GM21825 (cell line): ENCODE measurements around the gene ZBP1.
"Not testable (repeated sequence)": the region's sequence is repeated elsewhere in the genome, so short reads cannot be mapped to it uniquely, and the experiment has no call there.

Experiments
- ATAC-seq: cut with Tn5 transposase; IDR thresholded peaks from one replicate; pipeline ENCODE4 v1.9.1; 2021; ENCODE audit warnings: mild to moderate bottlenecking, moderate library complexity; ENCODE audit not compliant: unreplicated experiment

Gene ZBP1

DNA sequence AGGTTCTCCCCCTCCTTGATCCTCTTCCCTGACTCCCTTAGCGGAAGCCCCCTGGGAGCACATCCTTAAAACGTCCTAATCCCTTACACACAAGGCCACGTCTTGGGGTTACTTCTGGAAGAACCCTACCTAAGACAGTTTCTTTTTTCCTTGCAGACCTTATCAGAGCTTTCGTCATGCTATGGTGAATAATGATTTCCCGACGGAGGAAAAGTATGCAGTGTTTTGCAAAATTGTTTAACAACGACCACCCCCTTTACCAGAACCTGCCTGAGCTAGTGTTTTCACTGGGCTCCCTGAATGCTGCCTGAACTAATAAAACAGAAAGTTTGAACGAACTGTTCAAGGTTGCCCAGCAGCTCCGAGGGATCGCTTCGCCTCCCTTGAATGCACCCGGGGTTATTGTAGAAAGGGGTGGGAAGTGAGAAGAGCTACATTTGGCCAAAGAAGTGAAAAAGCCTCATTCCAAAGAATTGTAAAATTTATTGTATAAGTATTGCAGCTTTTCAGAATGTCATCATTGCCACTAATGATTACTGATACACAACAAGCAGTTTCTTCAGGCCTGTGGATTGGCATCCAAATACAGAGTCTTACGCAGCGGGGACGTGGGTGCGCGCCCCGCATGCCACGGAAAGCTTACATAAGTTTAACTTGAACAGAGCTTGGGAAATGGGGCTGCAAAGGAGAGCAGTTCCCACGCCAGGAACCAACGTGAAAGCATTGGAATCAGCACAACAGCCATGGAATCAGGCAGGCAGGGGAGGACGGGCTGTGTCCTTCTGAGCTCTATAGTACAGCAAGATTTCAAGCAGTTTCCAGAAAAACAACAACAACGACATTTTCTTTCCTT, 27.9 kb upstream of the ZBP1 start:
- ATAC-seq = no peak

DNA sequence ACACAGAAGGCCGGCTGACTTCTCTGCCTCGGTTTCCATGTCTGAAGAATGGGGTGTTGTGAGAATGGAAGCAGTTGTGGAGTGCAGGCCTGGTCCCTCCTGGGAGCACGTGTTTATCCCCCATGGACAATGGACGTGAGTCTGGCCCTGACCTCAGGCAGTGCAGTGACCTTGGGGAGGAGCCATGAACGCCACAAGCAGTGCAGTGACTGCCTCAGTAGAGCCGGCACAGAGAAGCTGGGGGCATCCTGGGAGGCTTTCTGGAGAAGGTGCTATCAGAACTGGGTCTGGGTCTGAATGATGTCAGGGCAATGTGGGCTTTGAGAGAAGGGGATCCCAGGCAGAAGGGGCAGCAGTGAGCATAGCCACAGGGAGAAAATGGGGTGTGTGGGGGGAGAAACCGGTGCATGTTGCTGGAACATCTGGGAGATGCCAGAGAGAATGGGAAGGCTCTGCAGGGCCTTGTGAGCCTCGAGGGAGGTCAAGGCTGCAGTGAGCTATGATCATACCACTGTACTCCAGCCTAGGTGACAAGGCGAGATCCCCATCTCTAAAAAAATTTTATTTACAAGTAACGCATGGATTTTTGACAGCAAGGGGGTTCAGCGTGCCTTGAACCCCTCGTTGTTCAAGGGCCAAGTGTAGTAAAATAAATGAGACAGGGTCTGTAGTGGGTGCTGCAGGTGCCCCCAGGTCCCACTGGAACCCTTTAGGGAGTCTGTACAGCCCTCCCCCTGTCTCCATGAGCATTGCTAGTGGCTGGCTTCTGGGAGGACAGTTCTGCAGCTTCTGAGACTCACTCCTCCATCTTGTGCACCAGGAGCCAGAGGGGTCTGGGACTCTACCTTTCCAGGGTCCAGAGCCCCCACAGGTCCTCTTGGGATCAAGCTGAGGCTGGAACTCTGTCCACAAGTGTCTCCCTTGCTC, 27.0 kb upstream of the ZBP1 start:
- no peak for ATAC-seq

DNA sequence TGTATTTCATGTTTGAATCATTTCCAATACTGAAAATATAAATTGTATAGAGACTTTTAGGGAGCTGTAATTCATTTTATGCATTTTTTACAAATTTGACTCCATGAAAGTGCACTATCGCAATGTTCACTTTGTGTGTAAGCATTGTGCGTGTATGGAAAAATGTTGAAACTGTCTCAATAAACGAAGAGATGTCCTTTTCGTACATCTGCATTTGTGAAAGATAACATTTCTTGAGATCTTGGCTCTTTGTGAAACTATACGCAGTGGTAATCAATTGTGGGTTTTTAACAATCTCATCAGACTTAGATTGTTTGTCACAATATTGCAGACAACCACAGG, 18.6 kb upstream of the ZBP1 start:
- no peak for ATAC-seq

DNA sequence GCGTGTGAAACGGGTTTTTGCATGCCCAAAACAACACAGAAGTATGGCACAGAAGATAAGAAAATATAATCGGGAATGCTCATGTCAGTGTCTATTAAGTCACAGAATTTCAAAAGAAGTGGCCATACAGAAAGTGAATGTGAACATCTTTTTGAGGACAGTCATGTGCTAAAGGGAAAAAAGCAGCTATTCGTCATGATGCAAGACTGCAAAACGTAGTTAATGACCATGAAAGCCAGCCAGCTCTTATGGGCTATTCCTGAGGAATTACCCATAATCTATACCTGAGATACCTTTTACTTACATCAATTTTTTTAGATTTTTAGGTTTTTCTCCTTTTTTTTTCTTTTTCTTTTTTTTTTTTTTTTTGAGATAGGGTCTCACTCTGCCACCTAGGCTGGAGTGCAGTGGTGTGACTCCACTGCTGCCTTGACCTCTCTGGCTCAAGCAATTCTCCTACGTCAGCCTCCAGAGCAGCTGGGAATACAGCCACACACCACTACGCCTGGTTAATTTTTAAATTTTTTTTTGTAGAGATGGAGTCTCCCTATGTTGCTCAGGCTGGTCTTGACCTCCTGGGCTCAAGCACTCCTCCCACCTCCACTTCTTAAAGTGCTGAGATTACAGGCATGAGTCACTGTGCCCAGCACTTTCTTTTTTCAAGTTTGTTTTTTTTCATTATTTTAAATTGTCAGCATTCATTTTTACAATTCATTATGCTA, 18.1 kb upstream of the ZBP1 start:
- no peak for ATAC-seq

DNA sequence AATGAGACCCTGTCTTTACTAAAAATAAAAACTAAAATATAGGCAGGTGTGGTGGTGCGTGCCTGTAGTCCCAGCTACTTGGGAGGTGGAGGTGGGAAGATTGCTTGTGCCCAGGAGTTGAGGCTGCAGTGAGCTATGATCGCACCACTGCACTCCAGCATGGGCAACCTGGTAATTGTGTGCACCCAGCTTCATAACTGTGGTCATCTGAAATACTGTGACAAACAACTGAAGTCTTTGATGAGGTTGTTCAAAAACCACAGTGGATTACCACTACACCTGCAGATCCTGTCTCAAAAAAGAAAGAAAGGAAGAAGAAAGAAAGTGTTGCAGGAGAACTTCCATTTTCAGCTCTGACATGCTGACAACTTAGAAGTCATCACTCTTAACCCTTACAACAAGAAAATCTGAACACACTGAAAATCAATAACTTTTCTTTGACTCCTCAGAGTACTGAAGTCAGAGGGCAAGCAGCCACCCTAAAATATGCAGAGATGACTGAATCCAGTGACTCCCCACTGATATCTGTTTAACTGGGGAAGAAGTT, 13.8 kb upstream of the ZBP1 start:
- ATAC-seq = no peak

DNA sequence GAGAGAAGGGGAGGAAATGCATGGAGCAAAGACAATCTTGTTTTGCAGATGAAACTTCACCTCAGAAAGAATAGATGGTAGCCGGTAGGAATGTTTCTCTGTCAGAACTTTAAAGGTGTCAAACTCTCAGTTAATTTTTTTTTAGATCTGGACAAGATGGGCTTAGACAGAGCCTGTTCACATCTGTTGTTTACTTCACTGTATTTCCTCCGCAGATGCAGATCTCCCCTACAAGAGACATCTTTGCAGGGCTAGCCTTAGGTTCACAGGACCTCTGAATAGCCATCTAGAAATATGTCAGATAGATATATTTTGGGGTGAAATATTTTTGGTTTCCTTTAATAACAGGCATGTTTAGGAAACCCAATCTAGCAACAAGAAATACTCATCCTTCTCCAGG, 12.1 kb upstream of the ZBP1 start:
- no peak for ATAC-seq

DNA sequence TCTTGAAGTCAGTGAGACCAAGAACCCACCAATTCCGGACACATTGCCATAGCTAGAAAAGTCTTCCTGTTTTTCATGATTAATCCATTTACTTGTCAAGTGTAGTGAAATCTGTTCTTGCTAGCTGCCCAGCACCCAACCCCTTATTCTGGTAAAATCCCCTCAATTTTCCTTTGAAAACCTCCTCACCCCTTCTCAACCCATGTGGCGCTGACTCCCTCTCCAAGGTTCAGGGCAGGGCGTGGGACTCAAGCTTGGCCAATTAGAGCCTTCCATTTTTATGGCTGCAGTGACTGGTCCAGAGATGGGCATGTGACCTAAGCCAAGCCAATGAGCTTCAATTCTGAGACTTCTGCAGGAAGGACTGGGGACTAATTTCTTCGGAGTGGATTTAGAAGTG, 9.8 kb upstream of the ZBP1 start:
- no peak for ATAC-seq

DNA sequence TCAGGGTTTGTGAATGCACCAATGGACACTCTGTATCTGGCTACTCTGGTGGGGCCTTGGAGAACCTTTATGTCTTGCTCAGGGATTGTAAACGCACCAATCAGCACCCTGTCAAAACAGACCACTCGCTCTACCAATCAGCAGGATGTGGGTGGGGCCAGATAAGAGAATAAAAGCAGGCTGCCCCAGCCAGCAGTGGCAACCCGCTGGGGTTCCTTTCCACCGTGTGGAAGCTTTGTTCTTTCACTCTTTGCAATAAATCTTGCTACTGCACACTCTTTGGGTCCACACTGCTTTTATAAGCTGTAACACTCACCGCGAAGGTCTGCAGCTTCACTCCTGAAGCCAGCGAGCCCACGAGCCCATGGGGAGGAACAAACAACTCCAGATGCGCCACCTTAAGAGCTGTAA, 9.3 kb upstream of the ZBP1 start:
- not testable (repeated sequence) for ATAC-seq

DNA sequence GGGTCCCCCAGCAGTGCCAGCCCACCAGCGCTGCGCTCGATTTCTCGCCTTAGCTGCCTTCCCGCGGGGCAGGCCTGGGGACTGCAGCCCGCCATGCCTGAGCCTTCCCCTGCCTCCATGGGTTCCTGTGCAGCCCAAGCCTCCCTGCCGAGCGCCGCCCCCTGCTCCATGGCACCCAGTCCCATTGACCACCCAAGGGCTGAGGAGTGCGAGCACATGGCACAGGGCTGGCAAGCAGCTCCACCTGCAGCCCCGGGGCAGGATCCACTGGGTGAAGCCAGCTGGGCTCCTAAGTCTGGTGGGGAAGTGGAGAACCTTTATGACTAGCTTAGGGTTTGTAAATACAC, 8.7 kb upstream of the ZBP1 start:
- not testable (repeated sequence) for ATAC-seq

DNA sequence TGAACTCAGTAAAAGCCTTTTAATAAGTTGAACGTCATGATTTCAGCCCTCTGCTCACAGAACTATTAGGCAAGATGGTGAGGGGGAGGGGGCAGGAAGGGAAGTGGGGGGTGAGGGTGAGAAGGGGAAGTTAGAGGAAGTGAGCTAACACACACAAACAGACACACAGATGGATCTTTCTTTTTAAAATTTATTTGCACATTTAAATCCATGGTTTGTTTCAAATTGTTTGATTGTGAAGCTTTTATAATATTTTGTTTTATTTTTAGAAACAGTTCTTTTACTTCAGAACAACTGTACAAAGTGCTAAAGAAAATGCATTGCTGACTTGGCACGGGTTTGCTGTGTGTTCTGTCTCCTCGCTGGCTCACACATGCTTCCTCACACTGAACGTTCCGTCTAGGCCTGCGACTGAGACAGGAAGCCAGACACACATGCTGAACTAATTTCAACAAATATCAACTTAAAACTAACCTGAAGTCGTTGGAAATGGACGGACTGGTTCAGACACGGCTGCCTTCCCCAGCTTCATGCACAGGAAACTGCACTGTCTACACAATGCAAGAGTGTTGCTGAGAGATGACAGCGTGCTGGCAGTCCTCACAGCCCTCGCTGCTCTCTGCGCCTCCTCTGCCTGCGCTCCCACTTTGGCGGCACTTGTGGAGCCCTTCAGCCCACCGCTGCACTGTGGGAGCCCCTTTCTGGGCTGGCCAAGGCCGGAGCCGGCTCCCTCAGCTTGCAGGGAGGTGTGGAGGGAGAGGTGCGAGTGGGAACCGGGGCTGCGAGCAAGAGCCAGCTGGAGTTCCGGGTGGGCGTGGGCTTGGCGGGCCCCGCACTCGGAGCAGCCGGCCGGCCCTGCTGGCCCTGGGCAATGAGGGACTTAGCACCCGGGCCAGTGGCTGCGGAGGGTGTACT, 8.1 kb upstream of the ZBP1 start:
- no peak for ATAC-seq

DNA sequence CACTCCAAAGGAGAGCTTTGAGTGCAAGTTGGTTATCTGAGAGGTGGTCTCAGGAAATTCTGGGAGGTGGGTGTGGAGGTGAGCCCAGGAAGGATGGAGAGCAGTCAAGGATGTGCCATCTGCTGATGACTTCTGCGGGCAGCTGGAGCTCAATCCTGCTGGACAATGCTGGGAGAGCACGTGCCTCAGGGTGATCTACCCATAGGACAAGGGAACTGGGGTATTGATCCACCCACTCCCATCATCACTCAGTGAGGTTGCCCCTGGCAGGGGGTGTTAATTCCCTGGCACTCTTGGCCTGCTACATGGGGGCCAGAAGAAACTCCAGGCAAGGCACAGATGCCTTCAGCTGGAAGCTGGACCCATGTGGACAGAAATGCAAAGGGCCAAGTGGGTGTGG, 7.1 kb upstream of the ZBP1 start:
- no peak for ATAC-seq

DNA sequence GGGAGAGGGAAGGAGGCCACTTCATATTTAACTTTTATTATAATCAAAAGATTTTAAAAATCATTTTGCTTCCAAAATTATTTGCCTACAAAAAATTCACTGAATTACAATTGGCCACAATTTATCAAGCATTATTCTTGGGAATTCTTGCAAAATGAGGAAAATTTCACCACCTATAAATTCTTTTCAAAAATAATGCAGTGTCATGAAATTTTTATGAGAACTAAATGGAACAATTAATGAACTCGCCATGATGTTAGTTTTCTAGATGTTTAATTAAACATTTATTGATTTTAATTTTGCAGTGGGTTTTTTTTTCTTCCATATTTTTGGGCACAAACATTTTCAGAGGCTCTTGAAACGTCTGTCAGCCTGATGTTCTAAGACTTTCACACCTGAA, 5.8 kb upstream of the ZBP1 start:
- no peak for ATAC-seq

DNA sequence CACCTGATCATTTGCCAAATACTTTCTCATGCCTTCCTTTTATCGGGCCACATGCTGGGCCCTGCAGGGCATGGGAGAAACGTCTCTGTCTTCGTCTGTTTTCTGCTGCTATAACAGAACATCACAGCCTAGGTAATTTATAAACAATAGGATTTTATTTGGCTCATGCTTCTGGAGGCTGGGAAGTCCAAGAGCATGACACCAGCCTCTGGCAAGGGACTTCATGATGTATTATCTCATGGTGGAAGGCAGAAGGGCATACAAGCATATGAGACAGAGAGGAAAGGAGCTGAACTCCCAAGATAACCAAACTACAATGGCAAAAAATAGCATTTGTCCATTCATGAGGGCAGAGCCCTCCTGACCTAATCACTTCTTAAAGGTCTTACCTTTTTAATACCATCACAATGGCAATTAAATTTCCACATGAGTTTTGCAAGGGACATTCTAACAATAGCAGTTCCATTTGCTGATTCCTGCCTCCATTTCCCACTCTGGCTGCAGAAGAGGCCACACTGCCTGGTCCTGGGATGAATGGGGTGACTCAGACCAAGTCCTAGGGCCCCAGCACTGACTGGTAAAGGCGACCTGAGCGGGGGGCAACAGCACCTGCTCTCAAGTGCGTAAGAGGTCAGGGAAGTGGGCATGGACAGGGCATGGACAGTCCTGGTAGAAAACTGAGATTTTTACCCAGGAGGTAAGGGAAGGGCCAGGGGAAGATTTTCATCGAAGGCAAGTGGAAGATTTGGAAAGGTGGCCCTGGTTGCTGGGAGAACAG, 5.1 kb upstream of the ZBP1 start:
- ATAC-seq = no peak

DNA sequence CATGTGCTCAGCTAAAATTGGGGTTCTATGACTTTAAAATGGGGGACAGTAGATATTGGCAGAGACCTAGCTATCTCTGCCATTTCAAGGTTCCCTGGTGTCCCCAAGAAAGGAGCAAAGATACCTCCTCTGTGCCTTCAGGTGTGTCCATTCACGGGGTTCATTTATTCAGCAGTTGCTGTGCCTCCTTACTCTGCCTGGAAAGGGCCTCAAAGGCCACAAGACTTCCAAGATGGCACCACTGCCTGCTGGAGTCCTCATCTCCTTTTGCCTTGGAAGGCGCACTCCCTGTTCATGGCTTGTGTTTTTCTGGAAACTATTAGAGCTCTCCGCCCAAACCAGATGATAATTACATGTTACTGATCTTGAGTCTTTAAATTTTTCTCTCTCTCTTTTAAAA, 3.9 kb upstream of the ZBP1 start:
- ATAC-seq = no peak

DNA sequence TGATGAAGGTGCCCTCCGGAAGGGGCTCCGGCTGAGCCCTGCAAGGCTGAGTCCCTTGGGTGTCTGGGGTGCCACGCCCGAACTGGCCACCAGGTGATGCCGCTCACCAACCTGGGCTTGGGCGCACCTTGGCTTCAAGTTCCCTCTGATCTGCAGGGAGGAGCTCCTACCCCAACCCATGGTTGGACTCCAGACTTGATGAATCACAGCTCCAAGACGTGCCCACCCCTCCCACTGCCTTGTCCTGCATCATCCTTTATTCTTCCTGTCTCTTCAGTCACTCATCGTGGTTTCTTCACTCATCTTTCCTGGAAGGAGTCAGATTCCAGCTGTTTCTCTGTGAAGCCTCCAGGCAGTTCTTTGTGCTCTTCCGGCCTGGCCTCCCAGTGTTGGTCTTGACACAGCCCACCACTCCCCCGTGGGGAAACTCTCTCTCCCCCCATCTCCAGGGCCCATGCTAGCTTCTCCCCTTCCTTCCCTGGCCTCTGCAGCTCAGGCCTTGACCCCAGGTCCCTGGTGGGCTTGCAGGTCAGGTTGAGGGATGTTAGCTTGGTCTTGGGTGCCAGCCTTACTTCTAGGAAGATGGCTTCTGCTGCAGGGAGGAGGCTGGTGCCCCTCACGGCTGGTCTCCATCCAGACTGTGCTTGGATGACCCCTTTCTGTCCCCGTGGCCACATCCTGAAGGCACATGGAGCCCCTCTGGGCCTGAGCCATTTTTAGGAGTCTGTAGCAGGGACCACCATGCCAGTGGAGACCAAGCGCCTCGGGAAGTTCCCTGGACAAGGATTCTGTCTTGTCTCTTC, 2.6 kb upstream of the ZBP1 start:
- ATAC-seq = no peak

DNA sequence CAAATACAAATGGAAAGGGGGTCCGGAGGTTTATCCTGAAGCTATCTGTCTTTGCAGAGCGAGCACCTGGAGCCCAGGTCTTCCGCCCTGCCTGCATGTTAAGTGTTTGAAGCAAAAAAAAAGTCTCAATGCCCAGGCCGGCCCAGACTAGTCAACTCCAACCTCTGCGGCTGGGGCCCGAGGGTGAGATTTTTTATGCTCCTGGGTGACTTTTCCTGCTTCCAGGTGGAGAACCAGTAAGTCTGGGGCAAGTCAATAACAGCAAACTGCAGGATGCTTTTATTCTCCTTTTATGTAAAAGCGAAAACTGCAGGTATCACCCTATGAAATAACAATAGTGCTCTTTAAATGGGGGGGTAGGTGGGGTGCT, 2.0 kb upstream of the ZBP1 start:
- ATAC-seq = no peak

DNA sequence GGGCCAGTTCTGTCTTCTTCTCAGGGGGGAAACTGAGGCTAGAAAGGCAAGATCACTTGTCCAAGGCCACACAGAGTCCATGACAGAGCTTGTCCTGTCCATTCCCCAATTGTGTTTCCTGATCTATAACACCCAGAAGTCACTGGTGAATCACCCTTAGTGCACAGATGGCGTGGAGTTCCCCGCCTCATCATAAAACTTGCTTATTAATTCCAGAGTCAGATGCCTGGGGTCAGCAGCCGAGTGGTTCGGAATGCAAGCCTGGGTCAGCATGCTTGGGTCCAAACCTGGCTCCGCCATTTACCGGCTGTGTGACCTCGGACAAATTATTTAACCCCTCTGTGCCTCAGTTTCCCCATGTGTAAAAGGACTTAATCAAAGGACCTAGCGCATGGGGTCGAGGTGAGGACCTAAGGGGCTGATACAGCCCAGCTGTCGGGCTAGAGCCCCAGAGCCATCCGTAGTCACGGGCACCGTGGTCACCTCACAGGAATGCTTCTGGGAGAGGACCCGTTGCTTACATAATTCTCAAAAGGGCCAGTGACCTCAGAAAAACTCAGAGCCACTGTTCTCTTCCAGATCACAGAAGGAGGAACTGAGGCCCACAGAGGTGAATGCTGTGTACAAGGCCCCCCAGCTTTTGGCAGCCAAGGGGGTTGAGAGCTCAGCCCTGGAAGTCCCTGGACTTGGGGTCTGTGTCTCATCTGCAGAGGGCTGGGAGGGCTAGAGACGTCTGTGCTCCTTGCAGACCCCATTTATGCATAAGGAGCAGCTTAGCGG, 1.4 kb upstream of the ZBP1 start:
- ATAC-seq = no peak

DNA sequence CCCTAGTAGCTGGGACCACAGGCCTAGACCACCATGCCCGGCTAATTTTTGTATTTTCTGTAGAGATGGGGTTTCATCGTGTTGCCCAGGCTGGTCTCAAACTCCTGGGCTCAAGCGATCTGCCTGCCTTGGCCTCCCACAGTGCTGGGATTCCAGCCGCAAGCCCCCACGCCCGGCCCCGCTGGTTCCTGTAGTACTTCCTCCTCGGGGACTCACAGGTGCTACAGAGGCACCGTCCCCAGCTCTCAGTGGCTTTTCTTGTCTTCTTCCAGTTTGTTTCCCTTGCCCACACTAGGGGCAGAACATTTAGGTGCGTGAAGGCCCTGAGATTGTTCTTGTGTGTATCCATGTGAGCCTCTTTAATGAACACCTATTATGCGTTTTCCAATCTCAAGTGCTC, 773 bp upstream of the ZBP1 start:
- no peak for ATAC-seq
